HCT116 (cell line): ENCODE data around the gene SYTL2. TPM values are rescaled to one million over a fixed set of nuclear protein-coding genes. Genes with fewer than 3 reads are reported as not detected.

Experiments
- ATAC-seq: fragments of 200-7000 bp; cut with Tn5 transposase; 2 replicates; pipeline ENCODE4 v1.9.1; 2020; ENCODE audit warnings: mild to moderate bottlenecking, moderate library complexity
- BruUV-seq: library from RNA; stranded (reverse); fragments of 400-500 nt; replicated peaks from 2 replicates; lab custom pipeline; 2021; lab: Mats Ljungman, UMichigan
- CTCF ChIA-PET: fragments of 300-600 bp; sonication (Branson Sonifier 250); formaldehyde crosslinking; loops from one replicate; lab custom pipeline; 2021; ENCODE audit warnings: antibody characterized with exemption; lab: Charles Lee
- POLR2A ChIA-PET: fragments of 300-600, 350-600 bp; sonication (Branson Sonifier 250); formaldehyde crosslinking; loops from one replicate; lab custom pipeline; 2021; ENCODE audit warnings: antibody characterized with exemption; lab: Charles Lee
- RAD21 ChIA-PET, 2 experiments: fragments of 300-600 bp; sonication (Branson Sonifier 250); formaldehyde crosslinking; loops; one replicate each; lab custom pipeline; 2023; ENCODE audit warnings: low total read pairs in 2 of 2; ENCODE audit not compliant: uncharacterized antibody in 2 of 2, unreplicated experiment in 2 of 2, low non-redundant PET in 1 of 2; lab: Charles Lee
- DNase-seq: peaks from one replicate; pipeline ENCODE4 v3.0.0-alpha.2; 2010; ENCODE audit warnings: low read depth, low spot score
- H2AFZ ChIP-seq: fragments of 200-600 bp; shearing (Covaris generic), sonication (generic); 2 replicates; pipeline ENCODE4 v1.6.1; 2017; ENCODE audit warnings: low read depth, mixed run types, mixed read lengths, antibody characterized with exemption, low read length; ENCODE audit not compliant: poor library complexity, severe bottlenecking
- H3K27ac ChIP-seq: 2 replicates; pipeline ENCODE4 v1.5.1; 2012; ENCODE audit warnings: low read depth, low read length
- H3K27me3 ChIP-seq: fragments of 200-600 bp; sonication (generic); 2 replicates; pipeline ENCODE4 v1.6.1; 2016; ENCODE audit warnings: mixed run types, low read length, mixed read lengths; ENCODE audit not compliant: insufficient read depth
- H3K36me3 ChIP-seq, 2 experiments: fragments of 200-500 bp in 1 of 2; fragments of 200-600 bp in 1 of 2; sonication (Bioruptor generic) in 1 of 2; sonication (generic) in 1 of 2; 2 replicates each; pipeline versions ENCODE4 v1.5.1 to v1.6.1; 2014 to 2016; ENCODE audit warnings: low read length in 2 of 2, inconsistent platforms in 1 of 2, mixed read lengths in 1 of 2, mixed run types in 1 of 2; ENCODE audit not compliant: insufficient read depth in 2 of 2, control insufficient read depth in 1 of 2
- H3K4me1 ChIP-seq, 2 experiments: fragments of 200-600 bp in 1 of 2; sonication (generic) in 1 of 2; 2 replicates each; pipeline versions ENCODE4 v1.5.1 to v1.6.1; 2012 to 2017; ENCODE audit warnings: low read length in 2 of 2, inconsistent platforms in 1 of 2, mild to moderate bottlenecking in 1 of 2, mixed read lengths in 1 of 2, mixed run types in 1 of 2, moderate library complexity in 1 of 2; ENCODE audit not compliant: insufficient read depth in 2 of 2, control insufficient read depth in 1 of 2
- H3K4me2 ChIP-seq: fragments of 200-600 bp; sonication (generic); 2 replicates; pipeline ENCODE4 v1.6.1; 2017; ENCODE audit warnings: mixed run types, low read length, mixed read lengths
- H3K4me3 ChIP-seq, 2 experiments: fragments of 200-600 bp in 1 of 2; sonication (generic) in 1 of 2; replicated peaks in 1 of 2; 2 replicates each; pipeline ENCODE4 v1.5.1; 2011 to 2016; ENCODE audit warnings: low read length in 2 of 2, control low read depth in 1 of 2, low read depth in 1 of 2, mild to moderate bottlenecking in 1 of 2, mixed read lengths in 1 of 2, mixed run types in 1 of 2
- H3K79me2 ChIP-seq: fragments of 200-600 bp; sonication (generic); 2 replicates; pipeline ENCODE4 v1.6.1; 2017; ENCODE audit warnings: mild to moderate bottlenecking, mixed run types, low read length, moderate library complexity, mixed read lengths; ENCODE audit not compliant: insufficient read depth
- H3K9ac ChIP-seq: fragments of 200-600 bp; sonication (generic); 2 replicates; pipeline ENCODE4 v1.6.1; 2016; ENCODE audit warnings: low read length, mixed read lengths
- H3K9me2 ChIP-seq: fragments of 200-600 bp; sonication (generic), shearing (Covaris generic); 2 replicates; pipeline ENCODE4 v1.6.1; 2017; ENCODE audit warnings: mixed run types, mild to moderate bottlenecking, moderate library complexity; ENCODE audit not compliant: insufficient read depth
- H3K9me3 ChIP-seq, 2 experiments: fragments of 200-500 bp in 1 of 2; fragments of 200-600 bp in 1 of 2; sonication (Bioruptor generic) in 1 of 2; sonication (generic) in 1 of 2; 2 replicates each; pipeline ENCODE4 v1.6.1; 2014 to 2017; ENCODE audit warnings: low read length in 2 of 2, mixed read lengths in 2 of 2, inconsistent platforms in 1 of 2, low read depth in 1 of 2, mild to moderate bottlenecking in 1 of 2, mixed run types in 1 of 2, moderate library complexity in 1 of 2; ENCODE audit not compliant: control insufficient read depth in 1 of 2, insufficient read depth in 1 of 2
- H4K20me1 ChIP-seq: fragments of 200-600 bp; sonication (generic), shearing (Covaris generic); 2 replicates; pipeline ENCODE4 v1.6.1; 2017; ENCODE audit warnings: mixed run types, mild to moderate bottlenecking, moderate library complexity; ENCODE audit not compliant: insufficient read depth
- EGR1 ChIP-seq: IDR thresholded peaks from 2 replicates; pipeline ENCODE4 v1.6.1; 2012; ENCODE audit warnings: low read depth
- ELF1 ChIP-seq: IDR thresholded peaks from 2 replicates; pipeline ENCODE4 v1.6.1; 2012; ENCODE audit warnings: low read depth, borderline replicate concordance
- EZH2phosphoT487 ChIP-seq: fragments of 200-600 bp; IDR thresholded peaks from 2 replicates; pipeline ENCODE4 v1.6.1; 2018; ENCODE audit warnings: antibody characterized with exemption, borderline replicate concordance
- FOSL1 ChIP-seq: IDR thresholded peaks from 2 replicates; pipeline ENCODE4 v1.6.1; 2012; ENCODE audit warnings: low read depth
- SIN3A ChIP-seq: IDR thresholded peaks from 2 replicates; pipeline ENCODE4 v1.6.1; 2012; ENCODE audit warnings: low read depth
- SRF ChIP-seq: IDR thresholded peaks from 2 replicates; pipeline ENCODE4 v1.6.1; 2012; ENCODE audit warnings: low read depth
- ZFX ChIP-seq: fragments of 450-650 bp; IDR thresholded peaks from 2 replicates; pipeline ENCODE4 v1.6.1; 2017
- ZNF274 ChIP-seq: fragments of 200-500 bp; sonication (Bioruptor generic); IDR thresholded peaks from 2 replicates; pipeline ENCODE4 v1.6.1; 2014; ENCODE audit warnings: mild to moderate bottlenecking, low read depth, low read length, inconsistent platforms
- intact Hi-C: fragments of 100-400 bp; cut with micrococcal nuclease; formaldehyde crosslinking; loops from 2 replicates; pipeline ENCODE4 v1.10.0; 2022
- total RNA-seq: library from RNA; stranded (reverse); gene quantifications from one replicate; pipeline ENCODE4 v1.2.1, GENCODE V29; 2021; ENCODE audit not compliant: unreplicated experiment
- TF ChIP-seq, protein P1 (sequence below): IDR thresholded peaks from 2 replicates; pipeline ENCODE4 v1.6.1; 2011; ENCODE audit warnings: mild to moderate bottlenecking, low read length, moderate library complexity; ENCODE audit not compliant: insufficient replicate concordance; ENCODE audit errors: extremely low read depth

Gene SYTL2
- total RNA-seq, 1 experiment from 2014 or later, result 12.6 TPM

DNA sequence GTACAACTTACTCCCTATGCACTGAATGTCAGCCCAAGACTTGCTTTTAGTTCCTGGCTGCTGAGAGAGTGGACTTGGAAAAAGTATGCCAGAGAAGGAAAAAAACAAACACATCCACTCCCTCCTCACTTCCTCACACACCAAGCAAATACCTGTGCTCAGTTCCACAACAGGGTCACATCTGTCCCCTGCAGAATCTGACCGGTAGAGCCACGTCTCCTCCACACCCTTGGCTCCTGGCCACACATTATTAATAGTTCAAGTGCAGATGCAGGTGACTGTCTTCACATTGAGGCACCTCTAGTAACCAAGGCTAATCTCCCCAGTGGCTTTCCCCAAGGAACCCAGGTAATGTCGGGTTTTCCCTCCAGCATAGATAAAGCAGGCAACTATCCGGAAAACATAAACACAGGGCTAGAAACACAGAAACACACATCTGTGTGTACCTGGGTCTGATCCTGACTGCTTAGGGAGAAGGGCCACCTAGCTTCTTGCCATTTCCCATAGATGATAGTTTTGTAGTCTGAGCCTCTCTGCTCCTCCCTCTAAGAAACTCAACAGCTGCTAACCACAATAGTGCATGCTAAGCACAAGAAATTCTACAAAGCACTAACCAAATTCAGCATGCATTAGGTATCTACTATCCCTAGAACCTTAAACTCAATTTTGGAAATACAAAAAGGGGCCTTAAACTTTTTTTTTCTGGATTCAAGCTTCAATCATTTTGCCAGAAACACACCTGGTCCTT lies 10.2 kb downstream of the SYTL2 start:
- Histone ChIP-seq H3K79me2 (no peaks in the 10 kb centered on the region), H2AFZ (no peak overlapping the region), H3K36me3 (no peaks in the 10 kb centered on the region), H3K9ac (no peak overlapping the region), H3K9me3 (no peaks in the 10 kb centered on the region), H3K4me2 (no peak overlapping the region), H3K9me2 (no peaks in the 10 kb centered on the region), H3K27me3 (no peaks in the 10 kb centered on the region), H3K4me3 (no peak overlapping the region), H4K20me1 (no peaks in the 10 kb centered on the region), H3K4me1 (peaks cover 0 to 15% of the 10 kb centered on the region in 2 experiments; a peak in 2 of 4 replicates), H3K27ac (no peak overlapping the region)
- intact Hi-C loops, result no loop called here
- POLR2A ChIA-PET, result no interaction called here
- no peak for DNase-seq
- CTCF ChIA-PET, result no interaction called here
- no peak for ATAC-seq
- RAD21 ChIA-PET, result no interaction called here
- TF ChIP-seq EZH2phosphoT487 (no peak), SIN3A (no peak), FOSL1 (no peak), ZNF274 (no peak), ZFX (no peak), ELF1 (no peak), SRF (no peak), EGR1 (no peak)
- TF ChIP-seq, protein P1, sequence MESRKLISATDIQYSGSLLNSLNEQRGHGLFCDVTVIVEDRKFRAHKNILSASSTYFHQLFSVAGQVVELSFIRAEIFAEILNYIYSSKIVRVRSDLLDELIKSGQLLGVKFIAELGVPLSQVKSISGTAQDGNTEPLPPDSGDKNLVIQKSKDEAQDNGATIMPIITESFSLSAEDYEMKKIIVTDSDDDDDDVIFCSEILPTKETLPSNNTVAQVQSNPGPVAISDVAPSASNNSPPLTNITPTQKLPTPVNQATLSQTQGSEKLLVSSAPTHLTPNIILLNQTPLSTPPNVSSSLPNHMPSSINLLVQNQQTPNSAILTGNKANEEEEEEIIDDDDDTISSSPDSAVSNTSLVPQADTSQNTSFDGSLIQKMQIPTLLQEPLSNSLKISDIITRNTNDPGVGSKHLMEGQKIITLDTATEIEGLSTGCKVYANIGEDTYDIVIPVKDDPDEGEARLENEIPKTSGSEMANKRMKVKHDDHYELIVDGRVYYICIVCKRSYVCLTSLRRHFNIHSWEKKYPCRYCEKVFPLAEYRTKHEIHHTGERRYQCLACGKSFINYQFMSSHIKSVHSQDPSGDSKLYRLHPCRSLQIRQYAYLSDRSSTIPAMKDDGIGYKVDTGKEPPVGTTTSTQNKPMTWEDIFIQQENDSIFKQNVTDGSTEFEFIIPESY, result no peak
- no TSS peak for BruUV-seq
